Neural cell (in vitro differentiated cells): ENCODE data around the gene OSBPL2. TPM values are rescaled to one million over a fixed set of nuclear protein-coding genes. Genes with fewer than 3 reads are reported as not detected.

Experiments
- H2AFZ ChIP-seq: fragments of 200-600, 300-800 bp; sonication (generic), shearing (Covaris generic); 2 replicates; pipeline ENCODE4 v1.6.0; 2014; ENCODE audit warnings: low read depth, mild to moderate bottlenecking, antibody characterized with exemption, low read length, moderate library complexity
- H3F3A ChIP-seq: fragments of 200-600 bp; shearing (Covaris generic); 2 replicates; pipeline ENCODE4 v1.6.1; 2016; ENCODE audit warnings: mild to moderate bottlenecking, moderate library complexity, mixed read lengths, antibody characterized with exemption, low read length; ENCODE audit not compliant: insufficient read depth, poor library complexity, severe bottlenecking
- H3K27ac ChIP-seq: fragments of 200-600, 300-800 bp; sonication (generic), shearing (Covaris generic); 2 replicates; pipeline ENCODE4 v1.5.1; 2014; ENCODE audit warnings: mild to moderate bottlenecking, low read length, moderate library complexity
- H3K27me3 ChIP-seq: fragments of 300-800, 200-600 bp; sonication (generic), shearing (Covaris generic); 2 replicates; pipeline ENCODE4 v1.6.0; 2014; ENCODE audit warnings: mild to moderate bottlenecking, low read depth, low read length, moderate library complexity; ENCODE audit not compliant: insufficient read depth
- H3K36me3 ChIP-seq: fragments of 300-800, 200-600 bp; sonication (generic), shearing (Covaris generic); 2 replicates; pipeline ENCODE4 v1.5.1; 2014; ENCODE audit warnings: mild to moderate bottlenecking, antibody characterized with exemption, low read length, moderate library complexity; ENCODE audit not compliant: insufficient read depth
- H3K4me2 ChIP-seq: fragments of 300-800, 200-600 bp; sonication (generic), shearing (Covaris generic); 2 replicates; pipeline ENCODE4 v1.6.0; 2014; ENCODE audit warnings: mild to moderate bottlenecking, low read length
- H3K4me3 ChIP-seq: fragments of 300-800, 200-600 bp; sonication (generic), shearing (Covaris generic); 2 replicates; pipeline ENCODE4 v1.5.1; 2014; ENCODE audit warnings: mild to moderate bottlenecking, low read length, moderate library complexity
- H3K79me2 ChIP-seq: fragments of 200-600 bp; shearing (Covaris generic); replicated peaks from 2 replicates; pipeline ENCODE4 v1.6.0; 2014; ENCODE audit warnings: mild to moderate bottlenecking, low read length, moderate library complexity; ENCODE audit not compliant: insufficient read depth
- H3K9ac ChIP-seq: fragments of 300-800, 200-600 bp; sonication (generic), shearing (Covaris generic); 2 replicates; pipeline ENCODE4 v1.6.1; 2016; ENCODE audit warnings: mild to moderate bottlenecking, low read length, mixed read lengths
- H3K9me2 ChIP-seq: fragments of 200-600 bp; shearing (Covaris generic); 2 replicates; pipeline ENCODE4 v1.6.1; 2016; ENCODE audit warnings: mild to moderate bottlenecking, low read length, mixed read lengths; ENCODE audit not compliant: insufficient read depth
- H3K9me3 ChIP-seq: fragments of 200-600, 300-800 bp; sonication (generic), shearing (Covaris generic); 2 replicates; pipeline ENCODE4 v1.6.1; 2016; ENCODE audit warnings: mild to moderate bottlenecking, mixed run types, low read length, moderate library complexity, mixed read lengths
- H4K20me1 ChIP-seq: fragments of 200-600 bp; shearing (Covaris generic); 2 replicates; pipeline ENCODE4 v1.6.1; 2016; ENCODE audit warnings: mild to moderate bottlenecking, mixed run types; ENCODE audit not compliant: insufficient read depth
- CTCF ChIP-seq: fragments of 450-650 bp; IDR thresholded peaks from 2 replicates; pipeline ENCODE4 v1.5.1; 2014; ENCODE audit warnings: antibody characterized with exemption, mild to moderate bottlenecking, moderate library complexity; ENCODE audit not compliant: poor library complexity, severe bottlenecking
- EP300 ChIP-seq: fragments of 450-650 bp; conservative IDR thresholded peaks from 2 replicates; pipeline ENCODE4 v1.6.1; 2014; ENCODE audit warnings: antibody characterized with exemption, mild to moderate bottlenecking, moderate library complexity; ENCODE audit not compliant: poor library complexity, severe bottlenecking
- EZH2 ChIP-seq: fragments of 200-600, 300-800 bp; shearing (Covaris generic), sonication (generic); IDR thresholded peaks from 2 replicates; pipeline ENCODE4 v1.6.1; 2014; ENCODE audit warnings: antibody characterized with exemption, low read length, borderline replicate concordance, mild to moderate bottlenecking; ENCODE audit not compliant: insufficient read depth, poor library complexity, severe bottlenecking
- MXI1 ChIP-seq: fragments of 450-650 bp; conservative IDR thresholded peaks from 2 replicates; pipeline ENCODE4 v1.6.1; 2014; ENCODE audit warnings: antibody characterized with exemption, mild to moderate bottlenecking; ENCODE audit not compliant: poor library complexity, severe bottlenecking
- POLR2AphosphoS5 ChIP-seq: IDR thresholded peaks from 2 replicates; pipeline ENCODE4 v1.6.1; 2012
- RAD21 ChIP-seq: fragments of 450-650 bp; conservative IDR thresholded peaks from 2 replicates; pipeline ENCODE4 v1.6.1; 2014; ENCODE audit warnings: antibody characterized with exemption, mild to moderate bottlenecking, moderate library complexity
- REST ChIP-seq: IDR thresholded peaks from 2 replicates; pipeline ENCODE4 v1.6.1; 2012; ENCODE audit warnings: borderline replicate concordance
- SMC3 ChIP-seq: fragments of 450-650 bp; conservative IDR thresholded peaks from 2 replicates; pipeline ENCODE4 v1.6.1; 2014; ENCODE audit warnings: antibody characterized with exemption, mild to moderate bottlenecking, moderate library complexity; ENCODE audit not compliant: poor library complexity
- TAF1 ChIP-seq: IDR thresholded peaks from 2 replicates; pipeline ENCODE4 v1.6.1; 2012; ENCODE audit warnings: low read depth
- polyA plus RNA-seq: library from polyadenylated mRNA; depleted of rRNA; stranded (reverse); fragments of >200 nt; gene quantifications from 2 replicates; pipeline ENCODE4 v1.2.3, GENCODE V29; 2014

OSBPL2 gene
- polyA plus RNA-seq, 1 donor from 2014 or later: 41.5 TPM

- no peaks in the 10 kb centered on the region for H3K9me2 ChIP-seq
- H4K20me1 ChIP-seq: no peaks in the 10 kb centered on the region
- no peak for TF ChIP-seq MXI1
- no peak for TF ChIP-seq POLR2AphosphoS5
- no peak for TF ChIP-seq REST
- TF ChIP-seq RAD21: no peak
- no peak for TF ChIP-seq SMC3
- TF ChIP-seq EZH2: no peak
- no peak for TF ChIP-seq TAF1
- no peak for TF ChIP-seq EP300
- no peak for TF ChIP-seq CTCF
- H3K79me2 ChIP-seq: no peaks in the 10 kb centered on the region
- H3K27ac ChIP-seq: no peak overlapping the region
- H3K4me2 ChIP-seq: no peak overlapping the region
- no peak overlapping the region for H3K4me3 ChIP-seq
- no peaks in the 10 kb centered on the region for H3K9me3 ChIP-seq
- no peak overlapping the region for H2AFZ ChIP-seq
- no peaks in the 10 kb centered on the region for H3K27me3 ChIP-seq
- no peak overlapping the region for H3K9ac ChIP-seq
- no peaks in the 10 kb centered on the region for H3F3A ChIP-seq
- no peaks in the 10 kb centered on the region for H3K36me3 ChIP-seq
These were observed 42.6 kb upstream of the OSBPL2 start for GRCh38 chr20:62195736-62196135.

DNA sequence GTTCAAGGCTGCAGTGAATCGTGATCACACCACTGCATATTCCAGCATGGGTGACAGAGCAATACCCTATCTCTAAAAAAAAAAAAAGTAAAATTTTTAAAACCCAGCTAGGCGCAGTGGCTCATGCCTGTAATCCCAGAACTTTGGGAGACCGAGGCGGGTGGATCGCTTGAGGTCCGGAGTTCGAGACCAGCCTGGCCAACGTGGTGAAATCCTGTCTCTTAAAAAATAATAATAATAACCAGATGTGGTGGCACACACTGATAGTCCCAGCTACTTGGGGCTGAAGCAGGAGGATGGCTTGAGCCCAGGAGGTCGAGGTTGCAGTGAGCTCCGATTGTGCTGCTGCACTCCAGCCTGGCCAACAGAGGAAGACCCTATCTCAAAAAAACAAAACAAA lies 42.0 kb upstream of the OSBPL2 start:
- H3K27me3 ChIP-seq: no peaks in the 10 kb centered on the region
- TF ChIP-seq MXI1 (no peak), TAF1 (no peak), SMC3 (no peak), REST (no peak), RAD21 (no peak), CTCF (no peak), EP300 (no peak), EZH2 (no peak), POLR2AphosphoS5 (no peak)
- H3K9ac ChIP-seq: no peak overlapping the region
- no peak overlapping the region for H3K27ac ChIP-seq
- H3K36me3 ChIP-seq: no peaks in the 10 kb centered on the region
- no peak overlapping the region for H3K4me3 ChIP-seq
- H3K79me2 ChIP-seq: no peaks in the 10 kb centered on the region
- H3F3A ChIP-seq: no peaks in the 10 kb centered on the region
- no peak overlapping the region for H3K4me2 ChIP-seq
- no peaks in the 10 kb centered on the region for H3K9me2 ChIP-seq
- no peaks in the 10 kb centered on the region for H4K20me1 ChIP-seq
- H3K9me3 ChIP-seq: no peaks in the 10 kb centered on the region
- no peak overlapping the region for H2AFZ ChIP-seq
